Neural progenitor cell (in vitro differentiated cells): ENCODE measurements around the gene BMPER.

Source experiments
- EZH2 ChIP-seq: fragments of 200-600 bp; sonication (generic); IDR thresholded peaks from 2 replicates; pipeline ENCODE4 v1.6.1; 2017; ENCODE audit warnings: antibody characterized with exemption, mild to moderate bottlenecking, moderate library complexity
- EZH2phosphoT487 ChIP-seq: fragments of 200-600 bp; sonication (generic); IDR thresholded peaks from 2 replicates; pipeline ENCODE4 v1.6.1; 2017; ENCODE audit warnings: antibody characterized with exemption
- TF ChIP-seq, protein P1 (sequence below): fragments of 200-600 bp; sonication (generic); IDR thresholded peaks from 2 replicates; pipeline ENCODE4 v1.5.1; 2017; ENCODE audit warnings: antibody characterized with exemption, mild to moderate bottlenecking

DNA sequence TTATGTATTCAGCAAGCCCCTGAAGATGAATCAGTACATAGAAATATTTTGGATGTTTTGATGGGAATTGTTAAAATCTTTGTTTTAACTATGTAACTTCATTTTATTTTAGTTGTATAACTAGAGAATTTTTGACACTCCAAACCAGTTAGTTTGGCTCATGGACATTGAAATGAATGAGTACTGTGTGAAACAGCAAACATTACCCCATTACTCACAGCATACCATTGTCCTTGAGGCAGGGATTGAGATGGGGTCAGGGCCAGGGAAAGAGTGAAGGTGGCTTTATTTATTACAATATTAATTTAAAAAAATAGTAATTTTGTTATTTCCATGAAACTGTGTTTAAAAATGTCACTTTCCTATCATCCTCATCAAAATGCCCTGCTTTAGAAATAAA is 4.8 kb upstream of the BMPER start:
- TF ChIP-seq, protein P1, sequence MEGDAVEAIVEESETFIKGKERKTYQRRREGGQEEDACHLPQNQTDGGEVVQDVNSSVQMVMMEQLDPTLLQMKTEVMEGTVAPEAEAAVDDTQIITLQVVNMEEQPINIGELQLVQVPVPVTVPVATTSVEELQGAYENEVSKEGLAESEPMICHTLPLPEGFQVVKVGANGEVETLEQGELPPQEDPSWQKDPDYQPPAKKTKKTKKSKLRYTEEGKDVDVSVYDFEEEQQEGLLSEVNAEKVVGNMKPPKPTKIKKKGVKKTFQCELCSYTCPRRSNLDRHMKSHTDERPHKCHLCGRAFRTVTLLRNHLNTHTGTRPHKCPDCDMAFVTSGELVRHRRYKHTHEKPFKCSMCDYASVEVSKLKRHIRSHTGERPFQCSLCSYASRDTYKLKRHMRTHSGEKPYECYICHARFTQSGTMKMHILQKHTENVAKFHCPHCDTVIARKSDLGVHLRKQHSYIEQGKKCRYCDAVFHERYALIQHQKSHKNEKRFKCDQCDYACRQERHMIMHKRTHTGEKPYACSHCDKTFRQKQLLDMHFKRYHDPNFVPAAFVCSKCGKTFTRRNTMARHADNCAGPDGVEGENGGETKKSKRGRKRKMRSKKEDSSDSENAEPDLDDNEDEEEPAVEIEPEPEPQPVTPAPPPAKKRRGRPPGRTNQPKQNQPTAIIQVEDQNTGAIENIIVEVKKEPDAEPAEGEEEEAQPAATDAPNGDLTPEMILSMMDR: no peak
- TF ChIP-seq EZH2phosphoT487 (no peak), EZH2 (no peak)
